GM23338 (cell line): ENCODE results near the gene CRELD1. TPM values are rescaled to one million over a fixed set of nuclear protein-coding genes. Genes with fewer than 3 reads are reported as not detected.
"Not testable (repeated sequence)": the region's sequence is repeated elsewhere in the genome, so short reads cannot be mapped to it uniquely, and the experiment has no call there.

Experiments used
- ATAC-seq: fragments of 200-7000 bp; cut with Tn5 transposase; 3 replicates; pipeline ENCODE4 v1.9.1; 2020
- DNase-seq: peaks from one replicate; pipeline ENCODE4 v3.0.0-alpha.2; 2015; ENCODE audit warnings: low spot score
- H2AFZ ChIP-seq: fragments of 200-600 bp; sonication (generic); 2 replicates; pipeline ENCODE4 v1.8.0; 2016; ENCODE audit warnings: antibody characterized with exemption, mild to moderate bottlenecking, moderate library complexity
- H3F3A ChIP-seq: fragments of 200-600 bp; sonication (generic); replicated peaks from 2 replicates; pipeline ENCODE4 v1.8.0; 2017; ENCODE audit warnings: antibody characterized with exemption, mixed run types, low read depth
- H3K27ac ChIP-seq: fragments of 200-600 bp; sonication (generic); 2 replicates; pipeline ENCODE4 v1.6.1; 2016; ENCODE audit warnings: low read depth
- H3K27me3 ChIP-seq: fragments of 200-600 bp; sonication (generic); 2 replicates; pipeline ENCODE4 v1.8.0; 2016; ENCODE audit warnings: mild to moderate bottlenecking, mixed run types, moderate library complexity; ENCODE audit not compliant: insufficient read depth
- H3K36me3 ChIP-seq: fragments of 200-600 bp; sonication (generic); 2 replicates; pipeline ENCODE4 v1.8.0; 2016; ENCODE audit warnings: mild to moderate bottlenecking; ENCODE audit not compliant: insufficient read depth
- H3K4me1 ChIP-seq: fragments of 200-600 bp; sonication (generic); 2 replicates; pipeline ENCODE4 v1.8.0; 2016; ENCODE audit warnings: mild to moderate bottlenecking, moderate library complexity; ENCODE audit not compliant: insufficient read depth
- H3K4me2 ChIP-seq: fragments of 200-600 bp; sonication (generic); 2 replicates; pipeline ENCODE4 v1.7.1; 2017; ENCODE audit warnings: mixed run types
- H3K4me3 ChIP-seq: fragments of 200-600 bp; sonication (generic); 2 replicates; pipeline ENCODE4 v1.6.1; 2016; ENCODE audit warnings: mixed run types
- H3K79me2 ChIP-seq: fragments of 200-600 bp; sonication (generic); replicated peaks from 2 replicates; pipeline ENCODE4 v1.8.0; 2017; ENCODE audit warnings: mild to moderate bottlenecking; ENCODE audit not compliant: insufficient read depth
- H3K9me2 ChIP-seq: fragments of 200-600 bp; sonication (generic); 2 replicates; pipeline ENCODE4 v1.8.0; 2017; ENCODE audit not compliant: insufficient read depth
- H4K20me1 ChIP-seq: fragments of 200-600 bp; sonication (generic); replicated peaks from 2 replicates; pipeline ENCODE4 v1.8.0; 2017; ENCODE audit warnings: mild to moderate bottlenecking; ENCODE audit not compliant: insufficient read depth
- H3K27ac Mint-ChIP-seq: 2 replicates; pipeline ENCODE4 v1.8.0; 2020; ENCODE audit warnings: inconsistent platforms, mild to moderate bottlenecking, moderate library complexity, mixed read lengths
- H3K27me3 Mint-ChIP-seq: 3 replicates; pipeline ENCODE4 v1.8.0; 2022; ENCODE audit warnings: low read depth, mild to moderate bottlenecking, moderate library complexity, mixed read lengths, inconsistent platforms; ENCODE audit not compliant: insufficient read depth, poor library complexity
- H3K36me3 Mint-ChIP-seq: 3 replicates; pipeline ENCODE4 v1.8.0; 2021; ENCODE audit warnings: low read depth, mild to moderate bottlenecking, inconsistent platforms, moderate library complexity, mixed read lengths
- H3K4me1 Mint-ChIP-seq: 3 replicates; pipeline ENCODE4 v1.8.0; 2020; ENCODE audit warnings: mild to moderate bottlenecking, inconsistent platforms, mixed read lengths
- H3K4me3 Mint-ChIP-seq: 3 replicates; pipeline ENCODE4 v1.8.0; 2021; ENCODE audit warnings: moderate library complexity, mild to moderate bottlenecking, inconsistent platforms, mixed read lengths
- H3K9me3 Mint-ChIP-seq: 3 replicates; pipeline ENCODE4 v1.8.0; 2020; ENCODE audit warnings: moderate library complexity, mild to moderate bottlenecking, inconsistent platforms, mixed read lengths
- ETS1 ChIP-seq: IDR thresholded peaks from 2 replicates; pipeline ENCODE4 v1.6.1; 2016; ENCODE audit warnings: antibody characterized with exemption
- EZH2 ChIP-seq: fragments of 200-600 bp; sonication (generic); IDR thresholded peaks from one replicate; pipeline ENCODE4 v1.8.0; 2017; ENCODE audit warnings: antibody characterized with exemption, mild to moderate bottlenecking, low read depth; ENCODE audit not compliant: unreplicated experiment
- EZH2phosphoT487 ChIP-seq: fragments of 200-600 bp; sonication (generic); IDR thresholded peaks from one replicate; pipeline ENCODE4 v1.8.1; 2018; ENCODE audit warnings: antibody characterized with exemption; ENCODE audit not compliant: unreplicated experiment
- JUNB ChIP-seq: IDR thresholded peaks from one replicate; pipeline ENCODE4 v1.6.1; 2016; ENCODE audit warnings: antibody characterized with exemption; ENCODE audit not compliant: unreplicated experiment
- NANOG ChIP-seq: IDR thresholded peaks from 2 replicates; pipeline ENCODE4 v1.6.1; 2016; ENCODE audit warnings: antibody characterized with exemption, borderline replicate concordance
- REST ChIP-seq: IDR thresholded peaks from one replicate; pipeline ENCODE4 v1.6.1; 2018; ENCODE audit warnings: antibody characterized with exemption; ENCODE audit not compliant: unreplicated experiment
- STAT1 ChIP-seq: IDR thresholded peaks from one replicate; pipeline ENCODE4 v1.6.1; 2016; ENCODE audit warnings: antibody characterized with exemption; ENCODE audit not compliant: unreplicated experiment
- ZNF331 ChIP-seq: fragments of 250-450 bp; sonication (Bioruptor Pico); IDR thresholded peaks from 2 replicates; pipeline ENCODE4 v1.5.0; 2020; ENCODE audit warnings: low read depth, mild to moderate bottlenecking, moderate library complexity
- polyA plus RNA-seq: library from polyadenylated mRNA; unstranded; fragments of >200 nt; fragmentation: Nextera tagmentation; extraction: Ambion mirVana; gene quantifications from 2 replicates; pipeline ENCODE4 v1.2.1, GENCODE V29; 2016
- total RNA-seq: library from RNA; depleted of rRNA; stranded (reverse); fragments of >200 nt; shearing (Covaris generic); gene quantifications from 2 replicates; pipeline ENCODE4 v1.2.3, GENCODE V29; 2014
- TF ChIP-seq, protein P1 (sequence below), 2 experiments: fragments of 200-600 bp in 1 of 2; sonication (generic) in 1 of 2; conservative IDR thresholded peaks; 2 replicates each; pipeline versions ENCODE4 v1.5.1 to v1.6.1; 2016 to 2017; ENCODE audit warnings: antibody characterized with exemption in 2 of 2, low read depth in 2 of 2, mild to moderate bottlenecking in 2 of 2, moderate library complexity in 1 of 2

CRELD1 gene
- total and polyA plus RNA-seq, 2 experiments from 2014 or later = 11.5 to 13.1 TPM

DNA sequence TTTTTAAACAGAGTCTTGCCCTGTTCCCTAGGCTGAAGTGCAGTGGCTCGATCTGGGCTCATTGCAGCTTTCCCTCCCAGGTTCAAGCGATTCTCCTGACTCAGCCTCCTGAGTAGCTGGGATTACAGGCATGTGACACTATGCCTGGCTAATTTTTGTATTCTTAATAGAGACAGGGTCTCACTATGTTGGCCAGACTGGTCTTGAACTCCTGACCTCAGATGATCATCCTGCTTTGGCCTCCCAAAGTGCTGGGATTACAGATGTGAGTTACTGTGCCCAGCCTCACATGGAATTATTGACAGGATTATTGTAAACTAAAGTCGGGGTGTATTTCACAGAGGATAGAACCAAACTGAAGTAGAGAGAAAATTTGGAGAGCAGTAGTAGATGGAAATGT, 37.9 kb upstream of the CRELD1 start:
- H3K9me2 ChIP-seq, H3K27me3 Mint-ChIP-seq, H3K9me3 Mint-ChIP-seq, H4K20me1 ChIP-seq, DNase-seq, H3K27me3 ChIP-seq, H3K4me3 Mint-ChIP-seq, H3K4me2 ChIP-seq, H3K4me1 ChIP-seq, H3F3A ChIP-seq, H3K27ac ChIP-seq, H3K36me3 ChIP-seq, H2AFZ ChIP-seq, H3K4me3 ChIP-seq, ATAC-seq, H3K27ac Mint-ChIP-seq: not testable (repeated sequence)
- H3K36me3 Mint-ChIP-seq = peaks cover 33% of the 10 kb centered on the region
- peaks cover 12% of the 10 kb centered on the region for H3K4me1 Mint-ChIP-seq
- peaks cover 17% of the 10 kb centered on the region for H3K79me2 ChIP-seq

DNA sequence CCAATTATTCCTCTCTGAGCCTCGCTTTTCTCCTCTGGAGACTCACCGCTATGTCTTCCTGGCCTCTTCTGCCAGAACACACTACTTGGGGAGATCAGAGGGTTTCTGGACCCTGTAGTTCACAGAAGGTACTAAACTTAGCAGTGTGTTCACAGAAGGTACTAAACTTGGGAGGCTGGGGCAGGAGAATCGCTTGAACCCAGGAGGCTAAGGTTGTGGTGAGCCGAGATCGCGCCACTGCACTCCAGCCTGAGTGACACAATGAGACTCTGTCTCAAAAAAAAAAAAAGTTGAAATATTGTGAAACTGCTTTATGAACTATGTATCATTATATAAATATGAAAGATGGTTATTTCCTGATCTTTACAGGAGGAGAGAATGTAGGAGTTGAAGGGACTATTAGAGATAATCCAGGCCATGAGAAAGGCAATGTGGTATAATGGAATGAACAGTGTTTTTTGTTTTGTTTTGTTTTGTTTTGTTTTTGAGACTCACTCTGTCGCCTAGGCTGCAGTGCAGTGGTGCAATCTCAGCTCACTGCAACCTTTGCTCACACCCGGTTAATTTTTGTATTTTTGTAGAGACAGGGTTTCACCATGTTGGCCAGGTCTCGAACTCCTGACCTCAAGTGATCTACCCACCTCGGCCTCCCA, 36.8 kb upstream of the CRELD1 start:
- H3K27ac Mint-ChIP-seq, H3K4me3 Mint-ChIP-seq, H2AFZ ChIP-seq, H3K4me1 ChIP-seq, H3K9me2 ChIP-seq, H3K4me1 Mint-ChIP-seq, H3K79me2 ChIP-seq, H3K4me3 ChIP-seq, H3K4me2 ChIP-seq, H3K27me3 ChIP-seq, H4K20me1 ChIP-seq, H3F3A ChIP-seq, H3K36me3 ChIP-seq, H3K27me3 Mint-ChIP-seq, ATAC-seq, H3K9me3 Mint-ChIP-seq, H3K27ac ChIP-seq, DNase-seq: not testable (repeated sequence)
- H3K36me3 Mint-ChIP-seq = peaks cover 26% of the 10 kb centered on the region

GRCh38 chr3:9897408-9898372, 35.9 kb upstream of the CRELD1 start:
- H3K9me3 Mint-ChIP-seq = no peaks in the 10 kb centered on the region
- H3K36me3 Mint-ChIP-seq = peaks cover 20% of the 10 kb centered on the region
- DNase-seq (no peak), ATAC-seq (no peak)
- 0 out of 2 replicates have a peak, but pooled peaks cover under 1% of the 10 kb centered on the region for H3K79me2 ChIP-seq
- no peak overlapping the region for H3K4me3 ChIP-seq
- no peak overlapping the region for H3K27ac ChIP-seq
- H3K4me2 ChIP-seq = no peak overlapping the region
- peaks cover 4% of the 10 kb centered on the region for H3K27me3 Mint-ChIP-seq
- 0 out of 2 replicates have a peak, but pooled peaks cover 9% of the 10 kb centered on the region for H3K36me3 ChIP-seq
- TF ChIP-seq EZH2phosphoT487 (no peak), REST (no peak), EZH2 (no peak), ETS1 (no peak), ZNF331 (no peak), STAT1 (no peak), NANOG (no peak), JUNB (no peak)
- TF ChIP-seq, protein P1, sequence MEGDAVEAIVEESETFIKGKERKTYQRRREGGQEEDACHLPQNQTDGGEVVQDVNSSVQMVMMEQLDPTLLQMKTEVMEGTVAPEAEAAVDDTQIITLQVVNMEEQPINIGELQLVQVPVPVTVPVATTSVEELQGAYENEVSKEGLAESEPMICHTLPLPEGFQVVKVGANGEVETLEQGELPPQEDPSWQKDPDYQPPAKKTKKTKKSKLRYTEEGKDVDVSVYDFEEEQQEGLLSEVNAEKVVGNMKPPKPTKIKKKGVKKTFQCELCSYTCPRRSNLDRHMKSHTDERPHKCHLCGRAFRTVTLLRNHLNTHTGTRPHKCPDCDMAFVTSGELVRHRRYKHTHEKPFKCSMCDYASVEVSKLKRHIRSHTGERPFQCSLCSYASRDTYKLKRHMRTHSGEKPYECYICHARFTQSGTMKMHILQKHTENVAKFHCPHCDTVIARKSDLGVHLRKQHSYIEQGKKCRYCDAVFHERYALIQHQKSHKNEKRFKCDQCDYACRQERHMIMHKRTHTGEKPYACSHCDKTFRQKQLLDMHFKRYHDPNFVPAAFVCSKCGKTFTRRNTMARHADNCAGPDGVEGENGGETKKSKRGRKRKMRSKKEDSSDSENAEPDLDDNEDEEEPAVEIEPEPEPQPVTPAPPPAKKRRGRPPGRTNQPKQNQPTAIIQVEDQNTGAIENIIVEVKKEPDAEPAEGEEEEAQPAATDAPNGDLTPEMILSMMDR (conservative IDR thresholded peaks at IDR 0.05; ENCODE audit: low read depth in 2 of 2) = no peak
- H3F3A ChIP-seq = peaks cover 9% of the 10 kb centered on the region; the same call in 1 of the 2 replicates
- peaks cover 4% of the 10 kb centered on the region; the same call in 1 of the 2 replicates for H4K20me1 ChIP-seq
- no peaks in the 10 kb centered on the region for H3K27me3 ChIP-seq
- no peak overlapping the region for H3K27ac Mint-ChIP-seq
- no peaks in the 10 kb centered on the region for H3K9me2 ChIP-seq
- peaks cover 10% of the 10 kb centered on the region for H3K4me1 Mint-ChIP-seq
- no peak overlapping the region for H2AFZ ChIP-seq
- H3K4me3 Mint-ChIP-seq = no peak overlapping the region
- H3K4me1 ChIP-seq = peaks cover 6% of the 10 kb centered on the region; the same call in 1 of the 2 replicates
